ENCODE data around the gene C1orf94. TPM values are rescaled to one million over a fixed set of nuclear protein-coding genes. Genes with fewer than 3 reads are reported as not detected.

Gene C1orf94
- total RNA-seq, 1 experiment from 2014 or later, result 6.0 TPM

DNA sequence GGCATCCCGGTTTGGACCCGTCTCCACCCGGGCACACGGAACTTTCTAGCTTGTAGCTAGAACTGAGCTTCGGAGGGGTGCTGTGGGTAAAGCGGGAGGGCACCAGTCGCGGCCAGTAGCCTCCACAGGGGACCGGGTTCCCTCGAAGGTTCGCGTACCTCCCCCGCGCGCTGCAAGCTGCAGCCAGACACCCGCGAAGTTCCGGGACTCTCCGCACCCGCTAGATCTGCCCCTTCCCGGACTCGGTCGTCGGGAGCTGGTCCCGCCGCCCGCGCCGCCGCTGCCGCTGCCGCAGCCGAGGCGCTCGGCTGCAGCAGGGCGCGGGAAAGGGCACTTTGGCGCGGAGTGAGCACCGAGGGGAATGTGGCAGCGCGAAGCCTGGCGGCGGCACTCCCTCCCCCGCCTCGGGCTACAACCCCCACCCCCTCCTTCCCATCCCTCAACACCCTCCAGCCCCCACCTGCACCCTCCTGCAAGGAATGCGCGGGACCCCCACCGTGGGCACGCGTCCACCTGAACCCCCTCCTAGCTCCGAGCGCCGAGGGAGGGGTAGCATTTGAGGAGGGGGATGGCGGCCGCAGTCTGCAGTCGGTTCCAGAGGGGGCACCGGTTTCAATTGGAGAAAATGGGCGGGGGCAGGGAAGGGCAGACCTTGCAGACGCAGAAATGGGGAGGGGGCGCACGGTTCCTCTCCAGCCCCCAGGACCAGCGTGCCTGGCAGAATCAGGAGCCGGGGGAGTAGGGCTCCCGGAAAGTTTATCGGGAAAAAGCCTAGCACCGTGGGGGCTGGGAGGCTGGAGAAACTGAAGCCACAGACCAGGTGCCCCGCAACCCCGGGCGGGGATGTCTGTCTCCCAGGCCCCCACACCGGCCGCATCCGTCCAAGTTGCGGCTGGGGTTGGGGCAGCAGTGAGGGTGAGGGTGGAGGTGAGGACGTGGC lies 12.6 kb upstream of the C1orf94 start (continued):
- TF ChIP-seq, protein P1, sequence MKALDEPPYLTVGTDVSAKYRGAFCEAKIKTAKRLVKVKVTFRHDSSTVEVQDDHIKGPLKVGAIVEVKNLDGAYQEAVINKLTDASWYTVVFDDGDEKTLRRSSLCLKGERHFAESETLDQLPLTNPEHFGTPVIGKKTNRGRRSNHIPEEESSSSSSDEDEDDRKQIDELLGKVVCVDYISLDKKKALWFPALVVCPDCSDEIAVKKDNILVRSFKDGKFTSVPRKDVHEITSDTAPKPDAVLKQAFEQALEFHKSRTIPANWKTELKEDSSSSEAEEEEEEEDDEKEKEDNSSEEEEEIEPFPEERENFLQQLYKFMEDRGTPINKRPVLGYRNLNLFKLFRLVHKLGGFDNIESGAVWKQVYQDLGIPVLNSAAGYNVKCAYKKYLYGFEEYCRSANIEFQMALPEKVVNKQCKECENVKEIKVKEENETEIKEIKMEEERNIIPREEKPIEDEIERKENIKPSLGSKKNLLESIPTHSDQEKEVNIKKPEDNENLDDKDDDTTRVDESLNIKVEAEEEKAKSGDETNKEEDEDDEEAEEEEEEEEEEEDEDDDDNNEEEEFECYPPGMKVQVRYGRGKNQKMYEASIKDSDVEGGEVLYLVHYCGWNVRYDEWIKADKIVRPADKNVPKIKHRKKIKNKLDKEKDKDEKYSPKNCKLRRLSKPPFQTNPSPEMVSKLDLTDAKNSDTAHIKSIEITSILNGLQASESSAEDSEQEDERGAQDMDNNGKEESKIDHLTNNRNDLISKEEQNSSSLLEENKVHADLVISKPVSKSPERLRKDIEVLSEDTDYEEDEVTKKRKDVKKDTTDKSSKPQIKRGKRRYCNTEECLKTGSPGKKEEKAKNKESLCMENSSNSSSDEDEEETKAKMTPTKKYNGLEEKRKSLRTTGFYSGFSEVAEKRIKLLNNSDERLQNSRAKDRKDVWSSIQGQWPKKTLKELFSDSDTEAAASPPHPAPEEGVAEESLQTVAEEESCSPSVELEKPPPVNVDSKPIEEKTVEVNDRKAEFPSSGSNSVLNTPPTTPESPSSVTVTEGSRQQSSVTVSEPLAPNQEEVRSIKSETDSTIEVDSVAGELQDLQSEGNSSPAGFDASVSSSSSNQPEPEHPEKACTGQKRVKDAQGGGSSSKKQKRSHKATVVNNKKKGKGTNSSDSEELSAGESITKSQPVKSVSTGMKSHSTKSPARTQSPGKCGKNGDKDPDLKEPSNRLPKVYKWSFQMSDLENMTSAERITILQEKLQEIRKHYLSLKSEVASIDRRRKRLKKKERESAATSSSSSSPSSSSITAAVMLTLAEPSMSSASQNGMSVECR (CRISPR knock-in tag; IDR thresholded peaks at IDR 0.05; ENCODE audit: borderline replicate concordance), result no peak
- TF ChIP-seq, protein P2, sequence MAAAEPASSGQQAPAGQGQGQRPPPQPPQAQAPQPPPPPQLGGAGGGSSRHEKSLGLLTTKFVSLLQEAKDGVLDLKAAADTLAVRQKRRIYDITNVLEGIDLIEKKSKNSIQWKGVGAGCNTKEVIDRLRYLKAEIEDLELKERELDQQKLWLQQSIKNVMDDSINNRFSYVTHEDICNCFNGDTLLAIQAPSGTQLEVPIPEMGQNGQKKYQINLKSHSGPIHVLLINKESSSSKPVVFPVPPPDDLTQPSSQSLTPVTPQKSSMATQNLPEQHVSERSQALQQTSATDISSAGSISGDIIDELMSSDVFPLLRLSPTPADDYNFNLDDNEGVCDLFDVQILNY (CRISPR knock-in tag; IDR thresholded peaks at IDR 0.05), result no peak
- TF ChIP-seq, protein P3, sequence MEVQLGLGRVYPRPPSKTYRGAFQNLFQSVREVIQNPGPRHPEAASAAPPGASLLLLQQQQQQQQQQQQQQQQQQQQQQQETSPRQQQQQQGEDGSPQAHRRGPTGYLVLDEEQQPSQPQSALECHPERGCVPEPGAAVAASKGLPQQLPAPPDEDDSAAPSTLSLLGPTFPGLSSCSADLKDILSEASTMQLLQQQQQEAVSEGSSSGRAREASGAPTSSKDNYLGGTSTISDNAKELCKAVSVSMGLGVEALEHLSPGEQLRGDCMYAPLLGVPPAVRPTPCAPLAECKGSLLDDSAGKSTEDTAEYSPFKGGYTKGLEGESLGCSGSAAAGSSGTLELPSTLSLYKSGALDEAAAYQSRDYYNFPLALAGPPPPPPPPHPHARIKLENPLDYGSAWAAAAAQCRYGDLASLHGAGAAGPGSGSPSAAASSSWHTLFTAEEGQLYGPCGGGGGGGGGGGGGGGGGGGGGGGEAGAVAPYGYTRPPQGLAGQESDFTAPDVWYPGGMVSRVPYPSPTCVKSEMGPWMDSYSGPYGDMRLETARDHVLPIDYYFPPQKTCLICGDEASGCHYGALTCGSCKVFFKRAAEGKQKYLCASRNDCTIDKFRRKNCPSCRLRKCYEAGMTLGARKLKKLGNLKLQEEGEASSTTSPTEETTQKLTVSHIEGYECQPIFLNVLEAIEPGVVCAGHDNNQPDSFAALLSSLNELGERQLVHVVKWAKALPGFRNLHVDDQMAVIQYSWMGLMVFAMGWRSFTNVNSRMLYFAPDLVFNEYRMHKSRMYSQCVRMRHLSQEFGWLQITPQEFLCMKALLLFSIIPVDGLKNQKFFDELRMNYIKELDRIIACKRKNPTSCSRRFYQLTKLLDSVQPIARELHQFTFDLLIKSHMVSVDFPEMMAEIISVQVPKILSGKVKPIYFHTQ (CRISPR knock-in tag; IDR thresholded peaks at IDR 0.05), result no peak
- TF ChIP-seq ZNF396 (CRISPR knock-in tag; IDR thresholded peaks at IDR 0.05; ENCODE audit: borderline replicate concordance) (no peak), IRF2 (CRISPR knock-in tag; IDR thresholded peaks at IDR 0.05; ENCODE audit: borderline replicate concordance, low read depth) (no peak), TP53 (CRISPR knock-in tag; IDR thresholded peaks at IDR 0.05) (0 out of 2 replicates have a peak, but pooled peaks have one; percentile 77), SMAD4 (CRISPR knock-in tag; IDR thresholded peaks at IDR 0.05) (no peak)
- TF ChIP-seq, protein P4, sequence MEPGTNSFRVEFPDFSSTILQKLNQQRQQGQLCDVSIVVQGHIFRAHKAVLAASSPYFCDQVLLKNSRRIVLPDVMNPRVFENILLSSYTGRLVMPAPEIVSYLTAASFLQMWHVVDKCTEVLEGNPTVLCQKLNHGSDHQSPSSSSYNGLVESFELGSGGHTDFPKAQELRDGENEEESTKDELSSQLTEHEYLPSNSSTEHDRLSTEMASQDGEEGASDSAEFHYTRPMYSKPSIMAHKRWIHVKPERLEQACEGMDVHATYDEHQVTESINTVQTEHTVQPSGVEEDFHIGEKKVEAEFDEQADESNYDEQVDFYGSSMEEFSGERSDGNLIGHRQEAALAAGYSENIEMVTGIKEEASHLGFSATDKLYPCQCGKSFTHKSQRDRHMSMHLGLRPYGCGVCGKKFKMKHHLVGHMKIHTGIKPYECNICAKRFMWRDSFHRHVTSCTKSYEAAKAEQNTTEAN (CRISPR knock-in tag; IDR thresholded peaks at IDR 0.05), result no peak
- TF ChIP-seq, protein P5, sequence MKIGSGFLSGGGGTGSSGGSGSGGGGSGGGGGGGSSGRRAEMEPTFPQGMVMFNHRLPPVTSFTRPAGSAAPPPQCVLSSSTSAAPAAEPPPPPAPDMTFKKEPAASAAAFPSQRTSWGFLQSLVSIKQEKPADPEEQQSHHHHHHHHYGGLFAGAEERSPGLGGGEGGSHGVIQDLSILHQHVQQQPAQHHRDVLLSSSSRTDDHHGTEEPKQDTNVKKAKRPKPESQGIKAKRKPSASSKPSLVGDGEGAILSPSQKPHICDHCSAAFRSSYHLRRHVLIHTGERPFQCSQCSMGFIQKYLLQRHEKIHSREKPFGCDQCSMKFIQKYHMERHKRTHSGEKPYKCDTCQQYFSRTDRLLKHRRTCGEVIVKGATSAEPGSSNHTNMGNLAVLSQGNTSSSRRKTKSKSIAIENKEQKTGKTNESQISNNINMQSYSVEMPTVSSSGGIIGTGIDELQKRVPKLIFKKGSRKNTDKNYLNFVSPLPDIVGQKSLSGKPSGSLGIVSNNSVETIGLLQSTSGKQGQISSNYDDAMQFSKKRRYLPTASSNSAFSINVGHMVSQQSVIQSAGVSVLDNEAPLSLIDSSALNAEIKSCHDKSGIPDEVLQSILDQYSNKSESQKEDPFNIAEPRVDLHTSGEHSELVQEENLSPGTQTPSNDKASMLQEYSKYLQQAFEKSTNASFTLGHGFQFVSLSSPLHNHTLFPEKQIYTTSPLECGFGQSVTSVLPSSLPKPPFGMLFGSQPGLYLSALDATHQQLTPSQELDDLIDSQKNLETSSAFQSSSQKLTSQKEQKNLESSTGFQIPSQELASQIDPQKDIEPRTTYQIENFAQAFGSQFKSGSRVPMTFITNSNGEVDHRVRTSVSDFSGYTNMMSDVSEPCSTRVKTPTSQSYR (CRISPR knock-in tag; IDR thresholded peaks at IDR 0.05), result peak; percentile 52; the same call in 1 of the 2 replicates

DNA sequence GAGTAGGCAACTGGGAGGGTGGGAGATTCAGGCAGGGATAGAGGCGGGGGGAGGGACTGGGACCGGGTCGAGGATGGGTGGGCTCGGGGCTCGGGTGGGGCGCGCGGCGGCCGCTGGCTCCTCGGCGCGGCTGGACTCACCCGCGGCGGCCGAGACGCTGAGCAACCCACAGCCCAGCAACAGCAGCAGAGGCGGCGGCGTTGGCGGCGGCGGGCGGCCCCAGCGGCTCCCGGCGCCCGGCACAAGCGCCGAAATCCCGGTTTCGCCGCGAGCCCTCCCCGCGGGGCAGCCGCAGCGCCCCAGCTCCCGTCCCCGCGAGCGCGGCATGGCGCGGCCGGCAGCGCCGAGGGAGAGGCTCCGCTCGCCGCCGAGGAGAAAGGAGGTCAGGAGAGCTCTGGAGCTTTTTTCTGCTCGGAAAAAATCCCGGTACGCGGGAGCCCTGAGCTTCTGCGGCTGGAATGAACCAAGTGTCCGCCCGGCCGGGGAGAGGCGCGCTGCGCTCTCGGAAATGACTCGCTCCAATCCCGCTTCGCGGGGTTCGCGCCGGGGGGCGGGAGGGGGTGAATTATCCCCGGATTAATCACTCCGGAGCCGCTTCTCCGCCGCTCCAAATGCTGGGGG lies 11.8 kb upstream of the C1orf94 start, which contains the start of gene CSMD2:
Gene CSMD2 (minus strand): TSS at position 460 of the 621 bp plus-strand sequence. CDS start 133 bp downstream, at position 327.
- no peaks in the 10 kb centered on the region for H3K9me3 Mint-ChIP-seq
- ATAC-seq (no peak), DNase-seq (ENCODE audit: low spot score) (peak; percentile 75)
- peak within 1 kb of the TSS; percentile 93 for H3K4me3 Mint-ChIP-seq
- H3K4me1 Mint-ChIP-seq, result peaks cover 43% of the 10 kb centered on the region
- ChIA-PET POLR2A (interaction anchor here (1.0 to 5.0 kb wide), 2 partner anchors 12 to 24 kb away, joined by 3 to 29 read pairs; partner anchors contain the start of gene C1orf94), CTCF (interaction anchor here (0.7 to 3.5 kb wide), 7 partner anchors 12 to 529 kb away, joined by 3 to 63 read pairs (median 5); partner anchors contain the start of gene C1orf94)
- peak within 1 kb of the TSS; percentile 95 for H3K27ac Mint-ChIP-seq
- no peaks in the 10 kb centered on the region; the same call in none of the 2 replicates for H3K27me3 Mint-ChIP-seq (ENCODE audit: low read depth)
- 0 out of 2 replicates have a peak, but pooled peaks cover 5% of the 10 kb centered on the region for H3K36me3 Mint-ChIP-seq
- TF ChIP-seq GABPB1 (CRISPR knock-in tag; IDR thresholded peaks at IDR 0.05), result no peak
- TF ChIP-seq ZNF232 (CRISPR knock-in tag; IDR thresholded peaks at IDR 0.05), result no peak
- no peak for TF ChIP-seq SMAD4 (CRISPR knock-in tag; IDR thresholded peaks at IDR 0.05)
- no peak for TF ChIP-seq SMAD3 (CRISPR knock-in tag; IDR thresholded peaks at IDR 0.05; ENCODE audit: borderline replicate concordance)
- TF ChIP-seq, protein P2 (CRISPR knock-in tag; IDR thresholded peaks at IDR 0.05), result 0 out of 2 replicates have a peak, but pooled peaks have one; percentile 26
- TF ChIP-seq, protein P6, sequence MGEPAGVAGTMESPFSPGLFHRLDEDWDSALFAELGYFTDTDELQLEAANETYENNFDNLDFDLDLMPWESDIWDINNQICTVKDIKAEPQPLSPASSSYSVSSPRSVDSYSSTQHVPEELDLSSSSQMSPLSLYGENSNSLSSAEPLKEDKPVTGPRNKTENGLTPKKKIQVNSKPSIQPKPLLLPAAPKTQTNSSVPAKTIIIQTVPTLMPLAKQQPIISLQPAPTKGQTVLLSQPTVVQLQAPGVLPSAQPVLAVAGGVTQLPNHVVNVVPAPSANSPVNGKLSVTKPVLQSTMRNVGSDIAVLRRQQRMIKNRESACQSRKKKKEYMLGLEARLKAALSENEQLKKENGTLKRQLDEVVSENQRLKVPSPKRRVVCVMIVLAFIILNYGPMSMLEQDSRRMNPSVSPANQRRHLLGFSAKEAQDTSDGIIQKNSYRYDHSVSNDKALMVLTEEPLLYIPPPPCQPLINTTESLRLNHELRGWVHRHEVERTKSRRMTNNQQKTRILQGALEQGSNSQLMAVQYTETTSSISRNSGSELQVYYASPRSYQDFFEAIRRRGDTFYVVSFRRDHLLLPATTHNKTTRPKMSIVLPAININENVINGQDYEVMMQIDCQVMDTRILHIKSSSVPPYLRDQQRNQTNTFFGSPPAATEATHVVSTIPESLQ (CRISPR knock-in tag; IDR thresholded peaks at IDR 0.05), result no peak
- TF ChIP-seq TEAD1 (CRISPR knock-in tag; IDR thresholded peaks at IDR 0.05), result peak; percentile 18; the same call in 1 of the 2 replicates
- TF ChIP-seq JAZF1 (CRISPR knock-in tag; IDR thresholded peaks at IDR 0.05), result no peak
- no peak for TF ChIP-seq ETV6 (CRISPR knock-in tag; IDR thresholded peaks at IDR 0.05)

Measured in WTC11 (cell line).